Naive thymus-derived CD8-positive, alpha-beta T cell (primary cell): ENCODE results near the gene DNAH6. TPM values are rescaled to one million over a fixed set of nuclear protein-coding genes. Genes with fewer than 3 reads are reported as not detected.

Source experiments
- ATAC-seq, 2 donors: fragments of 150-1000 bp; cut with Tn5 transposase in 1 of 2; sonication (Bioruptor Pico), chemical (Tn5 transposase) in 1 of 2; 1 replicate in 1 of 2; 2 replicates in 1 of 2; pipeline ENCODE4 v1.10.0; 2021; ENCODE audit warnings: mild to moderate bottlenecking in 2 of 2, moderate library complexity in 2 of 2
- POLR2A ChIA-PET: fragments of 350-600 bp; sonication (Branson Sonifier 250); formaldehyde crosslinking; loops from one replicate; lab custom pipeline; 2021; ENCODE audit warnings: antibody characterized with exemption; lab: Charles Lee
- DNase-seq, 10 donors: peaks; one replicate each; pipeline versions ENCODE4 v3.0.0 to v3.0.0-alpha.2; 2020 to 2022
- H3K27ac Mint-ChIP-seq, 10 donors: one replicate each; pipeline ENCODE4 v1.8.0; 2020 to 2022; ENCODE audit warnings: mild to moderate bottlenecking in 10 of 10, mixed read lengths in 10 of 10, moderate library complexity in 4 of 10, inconsistent platforms in 1 of 10
- H3K27me3 Mint-ChIP-seq, 5 donors: one replicate each; pipeline ENCODE4 v1.8.0; 2021 to 2022; ENCODE audit warnings: mixed read lengths in 5 of 5
- H3K36me3 Mint-ChIP-seq, 3 donors: one replicate each; pipeline ENCODE4 v1.8.0; 2020 to 2022; ENCODE audit warnings: mixed read lengths in 3 of 3, mild to moderate bottlenecking in 2 of 3, inconsistent platforms in 1 of 3
- H3K4me1 Mint-ChIP-seq, 4 donors: one replicate each; pipeline ENCODE4 v1.8.0; 2021 to 2022; ENCODE audit warnings: mixed read lengths in 4 of 4
- H3K4me3 Mint-ChIP-seq, 10 donors: one replicate each; pipeline ENCODE4 v1.8.0; 2020 to 2022; ENCODE audit warnings: mild to moderate bottlenecking in 10 of 10, mixed read lengths in 10 of 10, moderate library complexity in 6 of 10, inconsistent platforms in 1 of 10
- H3K9me3 Mint-ChIP-seq, 9 donors: one replicate each; pipeline ENCODE4 v1.8.0; 2020 to 2022; ENCODE audit warnings: mixed read lengths in 9 of 9, mild to moderate bottlenecking in 3 of 9, inconsistent platforms in 1 of 9, moderate library complexity in 1 of 9
- polyA plus RNA-seq, 3 donors: library from polyadenylated mRNA; unstranded; fragments of 300-500 nt; fragmentation: Illumina TruSeq; gene quantifications; one replicate each; pipeline ENCODE4 v1.2.3, GENCODE V29; 2021
- total RNA-seq, 8 experiments: library from RNA in 2 of 8; stranded (reverse) in 2 of 8; gene quantifications; one replicate each; pipeline ENCODE4 v1.2.3 and lab custom pipeline; 2021 to 2026

Gene DNAH6
- total and polyA plus RNA-seq, 5 experiments from 2014 or later = 0.74 to 1.6 (median 1.2) TPM

DNA sequence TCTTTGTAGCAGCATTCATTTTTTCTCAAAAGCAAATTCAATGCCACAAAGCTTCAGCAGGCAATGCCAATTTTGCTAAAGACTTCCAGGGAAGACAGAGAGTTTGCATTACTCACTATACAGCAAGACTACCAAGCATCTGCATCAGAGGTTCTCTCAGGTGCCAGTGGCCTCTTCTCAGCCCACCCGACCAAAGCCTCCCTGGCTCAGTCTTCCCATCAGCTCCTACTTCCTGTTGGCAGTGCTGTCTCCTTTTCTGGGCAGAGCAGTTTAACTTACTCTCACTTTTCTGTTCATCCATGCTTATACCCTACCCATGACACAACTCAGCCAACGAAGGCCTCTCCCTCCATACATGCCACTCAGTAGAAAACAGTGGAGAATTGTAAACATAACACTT is 207.5 kb downstream of the DNAH6 start:
- Mint-ChIP-seq H3K27me3 (no peaks in the 10 kb centered on the region), H3K36me3 (peaks cover 19 to 43% (median 21%) of the 10 kb centered on the region in 3 donors), H3K4me1 (peaks cover 22 to 53% (median 39%) of the 10 kb centered on the region in 4 donors), H3K27ac (peak overlapping the region; percentile 1 to 85 (median 52)), H3K4me3 (peak overlapping the region in 8 of 10 donors; percentile 10 to 65 (median 38)), H3K9me3 (peaks cover 0 to 7% (median 0%) of the 10 kb centered on the region in 9 donors)
- DNase-seq = no peak
- POLR2A ChIA-PET = no interaction called here
- no peak for ATAC-seq

DNA sequence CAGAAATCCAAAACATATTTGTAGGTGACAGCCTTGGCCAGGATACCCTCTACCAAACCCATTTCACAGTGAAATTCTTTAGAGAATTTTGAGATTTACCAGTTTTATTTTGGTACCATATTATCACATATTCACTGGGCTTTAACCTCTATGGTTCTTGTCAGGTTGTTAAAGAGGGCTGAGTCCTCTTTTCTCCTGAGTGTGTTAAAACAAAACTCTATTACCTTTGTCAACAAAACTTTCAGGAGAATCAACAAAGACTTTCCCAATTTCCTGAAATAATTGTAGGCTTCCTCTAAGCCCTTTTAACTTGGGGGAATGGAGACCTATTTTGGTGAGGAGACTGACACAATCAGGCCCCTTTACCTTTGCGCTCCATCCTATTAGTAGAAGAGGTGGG is 209.4 kb downstream of the DNAH6 start:
- DNase-seq (no peak), ATAC-seq (no peak)
- H3K4me1 Mint-ChIP-seq = peaks cover 22 to 50% (median 37%) of the 10 kb centered on the region in 4 donors
- peaks cover 19 to 43% (median 20%) of the 10 kb centered on the region in 3 donors for H3K36me3 Mint-ChIP-seq
- no peaks in the 10 kb centered on the region for H3K27me3 Mint-ChIP-seq
- POLR2A ChIA-PET = no interaction called here
- no peak overlapping the region for H3K4me3 Mint-ChIP-seq
- H3K9me3 Mint-ChIP-seq = peaks cover 0 to 7% (median 0%) of the 10 kb centered on the region in 9 donors
- peak overlapping the region in 2 of 10 donors; percentile 22 to 37 for H3K27ac Mint-ChIP-seq

DNA sequence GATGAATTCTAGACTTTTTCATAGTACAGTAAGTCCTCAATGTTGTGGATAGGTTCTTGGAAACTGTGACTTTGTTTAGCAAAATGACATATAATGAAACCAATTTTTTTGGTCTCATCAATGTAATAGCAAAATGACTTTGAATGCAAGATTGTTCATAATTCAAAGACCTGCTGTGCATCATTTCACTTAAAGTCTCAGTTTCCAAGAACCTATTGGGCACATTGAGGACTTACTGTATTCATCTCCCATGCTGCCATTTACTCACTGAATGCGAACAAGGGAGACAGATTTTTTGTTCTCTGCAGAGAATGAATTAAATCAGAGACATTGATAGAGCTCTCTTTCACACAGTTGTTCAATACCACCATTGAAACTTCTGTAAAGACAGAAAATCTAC is 211.0 kb downstream of the DNAH6 start:
- H3K4me3 Mint-ChIP-seq = no peak overlapping the region
- POLR2A ChIA-PET = no interaction called here
- ATAC-seq = no peak

DNA sequence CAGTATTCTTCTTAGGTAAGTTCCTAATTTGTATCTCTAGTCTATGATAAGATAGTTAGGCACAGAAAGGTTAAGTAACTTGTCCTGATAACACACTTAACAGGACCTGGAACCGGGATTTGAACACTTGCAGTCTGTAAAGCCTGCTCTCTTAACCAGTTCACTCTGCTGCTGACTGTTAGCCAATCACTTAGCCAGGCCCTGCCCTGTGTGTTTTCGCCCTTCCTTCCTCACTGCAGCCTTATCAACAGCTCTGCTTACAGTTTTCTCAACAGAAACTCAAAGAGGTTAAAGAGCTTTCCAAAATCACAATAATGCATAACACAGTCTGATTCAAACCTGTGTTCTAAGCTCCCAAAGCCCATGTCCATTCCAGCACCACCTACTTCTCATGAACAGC is 212.9 kb downstream of the DNAH6 start:
- Mint-ChIP-seq H3K27ac (peak overlapping the region in 4 of 10 donors; percentile 24 to 70 (median 64)), H3K9me3 (peaks cover 0 to 7% (median 0%) of the 10 kb centered on the region in 9 donors), H3K4me3 (no peak overlapping the region), H3K27me3 (no peaks in the 10 kb centered on the region), H3K4me1 (peaks cover 18 to 52% (median 34%) of the 10 kb centered on the region in 4 donors), H3K36me3 (peaks cover 18 to 32% (median 20%) of the 10 kb centered on the region in 3 donors)
- POLR2A ChIA-PET = no interaction called here
- no peak for ATAC-seq
- no peak for DNase-seq

More for the DNA sequence above, 211.0 kb downstream of the DNAH6 start:
- Mint-ChIP-seq H3K36me3 (peaks cover 18 to 43% (median 20%) of the 10 kb centered on the region in 3 donors), H3K4me1 (peaks cover 22 to 58% (median 38%) of the 10 kb centered on the region in 4 donors), H3K27me3 (no peaks in the 10 kb centered on the region), H3K27ac (no peak overlapping the region), H3K9me3 (peaks cover 0 to 7% (median 0%) of the 10 kb centered on the region in 9 donors)
- no peak for DNase-seq

DNA sequence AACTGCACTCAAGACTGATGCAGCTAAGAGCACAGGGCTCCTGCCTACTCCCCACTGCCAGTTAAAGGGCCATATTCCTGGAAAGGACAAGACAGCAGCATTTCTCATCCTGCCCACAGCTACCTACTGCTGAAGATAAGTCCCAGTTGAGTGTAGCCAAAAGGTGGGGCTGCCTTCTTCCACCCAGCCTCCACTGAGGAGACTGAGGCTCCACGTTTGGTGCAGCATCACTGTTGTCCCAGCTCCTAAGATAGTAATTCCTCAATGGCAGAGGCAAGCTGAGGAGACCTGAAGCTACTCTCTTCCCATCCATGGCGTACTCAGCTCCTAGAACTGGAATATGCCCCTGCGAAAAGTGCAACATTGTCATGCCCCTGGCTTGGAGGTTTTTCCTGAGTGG is 214.9 kb downstream of the DNAH6 start:
- peak overlapping the region in 2 of 10 donors; percentile 13 to 65 for H3K27ac Mint-ChIP-seq
- H3K4me1 Mint-ChIP-seq = peaks cover 13 to 45% (median 34%) of the 10 kb centered on the region in 4 donors
- DNase-seq = no peak
- POLR2A ChIA-PET = interaction anchor here (0.6 to 1.6 kb wide), 4 partner anchors 9 to 20 kb away, joined by 3 to 10 read pairs (median 4); no protein-coding TSS in a partner anchor
- no peak for ATAC-seq
- no peaks in the 10 kb centered on the region for H3K27me3 Mint-ChIP-seq
- peaks cover 19 to 27% (median 20%) of the 10 kb centered on the region in 3 donors for H3K36me3 Mint-ChIP-seq
- H3K4me3 Mint-ChIP-seq = no peak overlapping the region
- H3K9me3 Mint-ChIP-seq = peaks cover 0 to 7% (median 0%) of the 10 kb centered on the region in 9 donors

DNA sequence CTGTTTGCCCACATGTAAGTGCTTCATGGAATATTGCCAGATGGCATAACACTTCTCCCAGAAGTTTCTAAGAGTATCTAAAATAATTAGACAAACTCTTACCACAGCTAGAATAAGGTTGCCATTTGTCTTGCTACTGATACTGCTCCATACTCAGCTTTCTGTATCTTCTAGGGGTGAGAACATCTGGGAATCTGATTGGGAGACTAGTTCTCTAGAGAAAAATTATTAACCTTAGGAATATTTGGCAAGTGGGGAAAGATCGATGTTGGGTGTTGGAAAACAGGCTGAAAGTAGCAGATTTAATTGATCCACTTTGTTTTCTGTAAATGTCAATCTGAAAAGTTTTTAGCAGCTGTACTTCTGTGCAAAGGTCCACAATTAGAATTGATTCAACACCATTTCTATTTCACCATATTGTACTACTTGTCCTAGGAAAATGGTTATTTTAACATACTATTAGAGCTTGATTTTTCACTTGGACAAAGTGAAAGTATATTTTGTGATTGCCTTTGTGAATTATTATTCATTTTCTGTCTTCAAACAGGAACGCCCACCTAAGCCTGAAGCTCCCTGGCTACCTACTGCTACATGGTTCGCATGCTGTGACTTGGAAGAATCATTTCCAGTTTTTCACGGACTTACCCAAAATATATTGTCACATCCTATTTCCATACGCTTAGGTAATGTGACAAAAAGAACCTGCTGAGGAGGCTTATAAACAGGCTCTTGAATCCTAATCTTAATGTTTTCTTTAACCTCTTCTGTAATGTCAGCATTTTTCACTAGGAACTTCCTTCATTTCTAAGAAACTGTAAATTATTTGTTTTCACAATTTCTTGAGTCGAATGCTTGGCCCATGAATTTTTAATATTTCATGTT is 216.8 kb downstream of the DNAH6 start:
- DNase-seq (no peak), ATAC-seq (no peak)
- POLR2A ChIA-PET = interaction anchor here (1.2 kb wide), 1 partner anchor 8 kb away, joined by 6 read pairs; no protein-coding TSS in a partner anchor
- Mint-ChIP-seq H3K27me3 (no peaks in the 10 kb centered on the region), H3K27ac (peak overlapping the region in 9 of 10 donors; percentile 1 to 79 (median 31)), H3K4me3 (no peak overlapping the region), H3K36me3 (peaks cover 13 to 34% (median 21%) of the 10 kb centered on the region in 3 donors), H3K9me3 (peaks cover 0 to 11% (median 0%) of the 10 kb centered on the region in 9 donors), H3K4me1 (peaks cover 13 to 49% (median 31%) of the 10 kb centered on the region in 4 donors)

DNA sequence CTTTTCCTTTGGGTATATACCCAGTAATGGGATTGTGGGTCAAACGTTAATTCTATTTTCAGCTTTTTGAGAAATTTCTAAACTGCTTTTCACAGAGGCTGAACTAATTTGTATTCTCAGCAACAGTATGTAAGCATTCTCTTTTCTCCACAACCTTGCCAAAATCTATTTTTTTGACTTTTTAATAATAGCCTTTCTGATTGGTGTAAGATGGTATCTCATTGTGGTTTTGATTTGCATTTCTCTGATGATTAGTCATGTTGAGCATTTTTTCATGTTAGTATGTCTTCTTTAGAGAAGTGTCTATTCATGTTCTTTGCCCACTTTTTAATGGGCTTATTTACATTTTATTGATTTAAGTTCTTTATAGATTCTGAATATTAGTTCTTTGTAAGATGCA is 219.1 kb downstream of the DNAH6 start:
- POLR2A ChIA-PET = no interaction called here
- Mint-ChIP-seq H3K9me3 (peaks cover 0 to 11% (median 2%) of the 10 kb centered on the region in 9 donors), H3K27ac (peak overlapping the region in 2 of 10 donors; percentile 22 to 86), H3K27me3 (no peaks in the 10 kb centered on the region), H3K36me3 (peaks cover 28 to 45% (median 31%) of the 10 kb centered on the region in 3 donors), H3K4me3 (no peak overlapping the region), H3K4me1 (peaks cover 14 to 59% (median 29%) of the 10 kb centered on the region in 4 donors)
- DNase-seq (no peak), ATAC-seq (no peak)

DNA sequence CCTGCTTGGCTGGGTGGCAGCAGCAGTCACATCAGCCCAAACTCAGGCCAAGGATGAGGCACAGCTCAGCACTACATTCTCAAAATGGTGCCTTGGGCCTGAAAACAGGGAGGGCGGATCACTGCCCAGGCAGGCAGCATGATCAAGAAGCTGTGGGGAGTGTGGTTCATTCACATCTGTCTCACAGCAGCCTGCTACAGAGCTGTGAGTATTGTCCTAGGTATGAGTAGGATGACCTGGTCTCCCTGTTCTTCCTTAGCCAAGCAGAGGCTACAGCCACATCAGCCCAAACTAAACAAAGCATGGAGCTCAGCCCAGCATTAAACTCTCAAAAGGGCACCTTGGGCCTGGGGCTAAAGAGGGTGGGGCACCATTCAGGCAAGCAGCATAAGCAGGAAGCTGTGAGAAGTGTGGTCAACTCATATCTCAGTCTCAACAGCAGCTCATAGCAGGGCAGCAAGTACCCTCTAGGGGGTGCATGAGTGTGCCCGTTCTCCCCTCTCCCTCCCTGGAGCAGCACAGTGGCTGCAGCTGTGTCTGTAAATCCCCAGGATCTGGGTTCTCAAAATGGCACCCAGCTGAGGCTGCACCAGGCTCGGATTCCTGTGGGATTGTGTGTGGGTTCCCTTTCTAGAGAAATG is 225.0 kb downstream of the DNAH6 start:
- peak; percentile 98 to 99 for ATAC-seq
- Mint-ChIP-seq H3K9me3 (peaks cover 0 to 8% (median 2%) of the 10 kb centered on the region in 9 donors), H3K4me3 (peak overlapping the region in 6 of 10 donors; percentile 4 to 64 (median 28)), H3K27me3 (no peaks in the 10 kb centered on the region), H3K36me3 (peaks cover 25 to 46% (median 30%) of the 10 kb centered on the region in 3 donors), H3K4me1 (peaks cover 28 to 61% (median 38%) of the 10 kb centered on the region in 4 donors), H3K27ac (peak overlapping the region in 9 of 10 donors; percentile 38 to 88 (median 71))
- POLR2A ChIA-PET = interaction anchor here (0.6 to 1.8 kb wide), 21 partner anchors 9 to 190 kb away, joined by 3 to 11 read pairs (median 3); no protein-coding TSS in a partner anchor
- peak in 9 of 10 donors; percentile 2 to 71 (median 46) for DNase-seq

DNA sequence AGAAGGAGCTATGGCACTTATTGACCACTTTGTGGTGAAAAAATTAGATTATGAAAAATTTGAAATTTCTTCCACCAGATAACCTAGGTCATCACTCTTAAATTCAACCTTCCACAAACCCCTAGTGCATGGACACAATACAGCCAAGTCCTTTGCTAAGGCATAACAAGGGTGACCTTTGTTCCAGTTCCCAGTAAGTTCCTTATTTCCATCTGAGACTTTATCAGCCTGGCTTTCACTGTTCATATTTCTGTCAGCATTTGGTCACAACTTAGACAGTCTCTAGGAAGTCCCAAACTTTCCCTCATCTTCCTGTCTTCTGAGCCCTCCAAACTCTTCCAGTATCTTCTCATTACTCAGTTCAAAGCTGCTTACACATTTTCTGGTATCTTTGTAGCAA is 232.0 kb downstream of the DNAH6 start:
- H3K4me3 Mint-ChIP-seq = no peak overlapping the region
- ATAC-seq = no peak
- POLR2A ChIA-PET = no interaction called here
- no peaks in the 10 kb centered on the region for H3K27me3 Mint-ChIP-seq
- H3K36me3 Mint-ChIP-seq = peaks cover 13 to 28% (median 14%) of the 10 kb centered on the region in 3 donors
- H3K4me1 Mint-ChIP-seq = peaks cover 5 to 39% (median 18%) of the 10 kb centered on the region in 4 donors
- peaks cover 0 to 17% (median 0%) of the 10 kb centered on the region in 9 donors for H3K9me3 Mint-ChIP-seq
- DNase-seq = no peak
- peak overlapping the region in 1 of 10 donors; percentile 32 for H3K27ac Mint-ChIP-seq

DNA sequence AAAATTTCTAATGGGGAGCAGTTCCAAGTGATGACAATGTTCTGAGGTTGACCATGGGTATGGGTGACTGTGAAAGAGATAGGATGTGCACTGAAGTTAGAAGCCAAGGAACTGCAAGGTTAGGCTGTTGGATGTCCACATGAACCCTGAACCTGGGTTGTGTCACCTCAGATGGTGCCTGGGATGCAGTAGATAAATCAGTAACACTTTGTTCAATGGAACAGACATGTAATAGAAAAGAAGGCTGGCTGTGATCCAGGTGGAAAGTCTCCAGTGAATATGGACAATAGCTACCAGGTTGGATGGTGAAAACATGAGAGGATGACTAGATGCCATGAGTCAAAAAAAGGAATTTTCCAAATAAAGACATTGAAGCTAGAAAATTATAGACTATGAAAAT is 233.1 kb downstream of the DNAH6 start:
- peaks cover 5 to 39% (median 18%) of the 10 kb centered on the region in 4 donors for H3K4me1 Mint-ChIP-seq
- POLR2A ChIA-PET = interaction anchor here (1.0 kb wide), 1 partner anchor 39 kb away, joined by 3 read pairs; no protein-coding TSS in a partner anchor
- peaks cover 0 to 17% (median 0%) of the 10 kb centered on the region in 9 donors for H3K9me3 Mint-ChIP-seq
- no peak for ATAC-seq
- peak overlapping the region in 2 of 10 donors; percentile 4 to 32 for H3K27ac Mint-ChIP-seq
- H3K36me3 Mint-ChIP-seq = peaks cover 13 to 28% (median 14%) of the 10 kb centered on the region in 3 donors
- H3K4me3 Mint-ChIP-seq = no peak overlapping the region
- no peaks in the 10 kb centered on the region for H3K27me3 Mint-ChIP-seq
- DNase-seq = no peak

DNA sequence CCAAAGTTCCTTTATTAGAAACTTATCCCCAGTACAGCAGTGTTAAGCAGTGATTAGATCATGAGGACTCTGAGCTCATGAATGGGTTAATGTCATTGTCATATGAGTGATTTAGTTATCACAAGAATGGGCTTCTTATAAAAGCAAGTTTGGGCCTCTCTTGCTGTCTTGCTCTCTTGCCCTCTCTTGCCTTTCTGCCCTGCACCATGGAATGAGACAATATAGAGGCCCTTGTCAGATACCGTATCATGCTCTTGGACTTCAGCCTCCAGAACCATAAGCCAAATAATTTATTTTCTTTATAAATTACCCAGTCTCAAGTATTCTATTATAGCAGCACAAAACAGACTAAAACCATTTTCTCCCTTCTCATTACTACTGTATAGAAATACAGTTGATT is 238.8 kb downstream of the DNAH6 start:
- H3K36me3 Mint-ChIP-seq = peaks cover 5 to 10% (median 6%) of the 10 kb centered on the region in 3 donors
- H3K4me1 Mint-ChIP-seq = peaks cover 11 to 24% (median 15%) of the 10 kb centered on the region in 4 donors
- ATAC-seq (no peak), DNase-seq (no peak)
- no peak overlapping the region for H3K27ac Mint-ChIP-seq
- POLR2A ChIA-PET = interaction anchor here (0.8 kb wide), 1 partner anchor 103 kb away, joined by 3 read pairs; no protein-coding TSS in a partner anchor
- H3K27me3 Mint-ChIP-seq = no peaks in the 10 kb centered on the region
- peaks cover 0 to 6% (median 0%) of the 10 kb centered on the region in 9 donors for H3K9me3 Mint-ChIP-seq
- no peak overlapping the region for H3K4me3 Mint-ChIP-seq

DNA sequence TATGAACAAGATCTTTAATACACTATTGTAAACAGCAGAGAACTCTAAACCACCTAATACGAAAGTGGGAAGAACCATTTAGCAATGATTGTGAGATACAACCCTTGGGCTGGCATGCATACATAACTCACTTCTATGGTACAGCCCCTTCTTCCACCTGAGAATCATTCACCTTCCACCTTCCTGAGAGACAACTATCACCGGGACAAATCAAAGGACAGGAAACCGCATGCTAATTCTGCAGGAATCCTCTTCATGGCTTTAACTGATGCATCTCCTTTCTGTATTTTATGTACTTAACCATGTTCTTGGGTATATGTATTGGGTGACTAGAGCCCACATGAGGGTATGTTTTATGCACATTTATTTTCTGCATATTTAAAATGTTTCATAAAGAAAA is 241.3 kb downstream of the DNAH6 start:
- peak overlapping the region in 2 of 10 donors; percentile 1 to 29 for H3K27ac Mint-ChIP-seq
- peaks cover 5 to 9% (median 7%) of the 10 kb centered on the region in 3 donors for H3K36me3 Mint-ChIP-seq
- H3K4me1 Mint-ChIP-seq = peaks cover 13 to 28% (median 21%) of the 10 kb centered on the region in 4 donors
- peak overlapping the region in 1 of 10 donors; percentile 1 for H3K4me3 Mint-ChIP-seq
- DNase-seq (no peak), ATAC-seq (no peak)
- POLR2A ChIA-PET = no interaction called here
- no peaks in the 10 kb centered on the region for H3K27me3 Mint-ChIP-seq
- H3K9me3 Mint-ChIP-seq = peaks cover 0 to 8% (median 0%) of the 10 kb centered on the region in 9 donors
